ENCODE data around the gene ADAMTS17.

ADAMTS17 gene

GRCh38 chr15:100256101-100256969 is 85.4 kb downstream of the ADAMTS17 start:
- ChIA-PET POLR2A (no interaction called here), CTCF (interaction anchor here (1.2 to 1.3 kb wide), 2 partner anchors 9 to 13 kb away, joined by 3 read pairs; no protein-coding TSS in a partner anchor)
- no peak for DNase-seq (ENCODE audit: extremely low spot score)
- no peak for TF ChIP-seq CTCF (IDR thresholded peaks at IDR 0.05; ENCODE audit: control extremely low read depth, extremely low read depth, low read depth, missing control alignments)

GRCh38 chr15:100255644-100256043 is 86.1 kb downstream of the ADAMTS17 start:
- no peak for DNase-seq (ENCODE audit: extremely low spot score)
- POLR2A ChIA-PET, result no interaction called here

GRCh38 chr15:100254691-100255090 is 87.1 kb downstream of the ADAMTS17 start:
- TF ChIP-seq CTCF (IDR thresholded peaks at IDR 0.05; ENCODE audit: control extremely low read depth, extremely low read depth, low read depth, missing control alignments), result no peak
- ChIA-PET CTCF (interaction anchor here (1.6 kb wide), 1 partner anchor 30 kb away, joined by 3 read pairs; no protein-coding TSS in a partner anchor), POLR2A (no interaction called here)
- no peak for DNase-seq (ENCODE audit: extremely low spot score)

More at GRCh38 chr15:100255644-100256043, 86.1 kb downstream of the ADAMTS17 start:
- TF ChIP-seq CTCF (IDR thresholded peaks at IDR 0.05; ENCODE audit: control extremely low read depth, extremely low read depth, low read depth, missing control alignments), result no peak
- CTCF ChIA-PET, result interaction anchor here (1.6 kb wide), 1 partner anchor 29 kb away, joined by 3 read pairs; no protein-coding TSS in a partner anchor

GRCh38 chr15:100254285-100254684 is 87.5 kb downstream of the ADAMTS17 start:
- no peak for DNase-seq (ENCODE audit: extremely low spot score)
- POLR2A ChIA-PET, result no interaction called here
- CTCF ChIA-PET, result interaction anchor here (1.6 kb wide), 1 partner anchor 30 kb away, joined by 3 read pairs; no protein-coding TSS in a partner anchor
- no peak for TF ChIP-seq CTCF (IDR thresholded peaks at IDR 0.05; ENCODE audit: control extremely low read depth, extremely low read depth, low read depth, missing control alignments)

GRCh38 chr15:100253640-100254039 is 88.1 kb downstream of the ADAMTS17 start:
- ChIA-PET CTCF (no interaction called here), POLR2A (no interaction called here)
- no peak for DNase-seq (ENCODE audit: extremely low spot score)
- no peak for TF ChIP-seq CTCF (IDR thresholded peaks at IDR 0.05; ENCODE audit: control extremely low read depth, extremely low read depth, low read depth, missing control alignments)

GRCh38 chr15:100252779-100253417 is 88.9 kb downstream of the ADAMTS17 start:
- no peak for DNase-seq (ENCODE audit: extremely low spot score)
- ChIA-PET POLR2A (no interaction called here), CTCF (no interaction called here)
- TF ChIP-seq CTCF (IDR thresholded peaks at IDR 0.05; ENCODE audit: control extremely low read depth, extremely low read depth, low read depth, missing control alignments), result no peak

Measured in GM10248 (cell line).